ENCODE measurements around the gene LTN1.

DNA sequence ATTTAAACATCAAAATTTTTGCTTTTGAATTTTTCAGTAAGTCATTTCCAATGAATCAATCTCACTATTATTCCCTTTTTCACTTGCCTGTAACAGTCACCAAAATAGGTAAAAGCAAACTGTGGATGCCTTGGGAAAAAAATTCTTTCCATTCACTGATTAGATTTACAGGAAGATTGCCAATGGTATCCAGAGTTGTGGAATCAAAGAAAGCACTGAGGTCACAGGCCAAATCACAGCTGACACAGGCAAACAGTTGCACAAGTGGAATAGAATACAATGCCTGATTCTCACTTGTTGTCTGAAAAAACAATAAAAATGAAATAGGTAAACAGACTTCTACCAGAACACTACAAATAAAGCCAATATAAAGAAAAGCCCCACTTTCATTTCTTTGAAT is 48.4 kb downstream of the LTN1 start:
- TF ChIP-seq, protein P1, sequence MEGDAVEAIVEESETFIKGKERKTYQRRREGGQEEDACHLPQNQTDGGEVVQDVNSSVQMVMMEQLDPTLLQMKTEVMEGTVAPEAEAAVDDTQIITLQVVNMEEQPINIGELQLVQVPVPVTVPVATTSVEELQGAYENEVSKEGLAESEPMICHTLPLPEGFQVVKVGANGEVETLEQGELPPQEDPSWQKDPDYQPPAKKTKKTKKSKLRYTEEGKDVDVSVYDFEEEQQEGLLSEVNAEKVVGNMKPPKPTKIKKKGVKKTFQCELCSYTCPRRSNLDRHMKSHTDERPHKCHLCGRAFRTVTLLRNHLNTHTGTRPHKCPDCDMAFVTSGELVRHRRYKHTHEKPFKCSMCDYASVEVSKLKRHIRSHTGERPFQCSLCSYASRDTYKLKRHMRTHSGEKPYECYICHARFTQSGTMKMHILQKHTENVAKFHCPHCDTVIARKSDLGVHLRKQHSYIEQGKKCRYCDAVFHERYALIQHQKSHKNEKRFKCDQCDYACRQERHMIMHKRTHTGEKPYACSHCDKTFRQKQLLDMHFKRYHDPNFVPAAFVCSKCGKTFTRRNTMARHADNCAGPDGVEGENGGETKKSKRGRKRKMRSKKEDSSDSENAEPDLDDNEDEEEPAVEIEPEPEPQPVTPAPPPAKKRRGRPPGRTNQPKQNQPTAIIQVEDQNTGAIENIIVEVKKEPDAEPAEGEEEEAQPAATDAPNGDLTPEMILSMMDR (conservative IDR thresholded peaks at IDR 0.05; ENCODE audit: low read length): no peak
- no peak for TF ChIP-seq EZH2phosphoT487 (IDR thresholded peaks at IDR 0.05; ENCODE audit: borderline replicate concordance)

Data from Loucy (cell line).